ENCODE measurements around the gene EFHD2.
"Not testable (repeated sequence)": the region's sequence is repeated elsewhere in the genome, so short reads cannot be mapped to it uniquely, and the experiment has no call there.

Gene EFHD2

GRCh38 chr1:15430787-15431570 lies 21.3 kb downstream of the EFHD2 start:
- DNase-seq (ENCODE audit: low read depth), result peak; percentile 59

GRCh38 chr1:15431571-15431948 lies 21.9 kb downstream of the EFHD2 start:
- DNase-seq (ENCODE audit: low read depth), result no peak

DNA sequence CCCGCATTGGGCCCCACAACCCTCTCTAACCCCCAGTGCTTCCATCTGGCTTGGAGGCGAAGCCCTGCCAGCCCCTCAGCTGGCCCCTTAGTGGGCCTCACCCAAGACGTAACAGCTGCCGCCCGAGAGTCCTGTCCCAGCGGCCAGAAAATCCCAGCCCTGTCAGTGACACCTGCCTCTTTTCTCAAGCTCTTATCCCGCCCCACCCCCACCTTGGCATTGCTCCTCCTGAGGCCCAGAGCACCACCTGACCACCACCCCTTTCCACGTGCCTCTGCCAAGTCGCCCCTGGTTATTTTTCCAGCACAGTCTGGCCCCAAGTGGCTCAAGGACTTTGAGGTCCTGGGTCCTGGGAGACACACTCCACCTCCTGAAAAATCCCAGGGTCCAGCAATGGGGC lies 22.6 kb downstream of the EFHD2 start:
- no peak for DNase-seq (ENCODE audit: low read depth)

GRCh38 chr1:15433471-15433870 lies 23.8 kb downstream of the EFHD2 start:
- no peak for DNase-seq (ENCODE audit: low read depth)

GRCh38 chr1:15434739-15435138 lies 25.1 kb downstream of the EFHD2 start:
- DNase-seq (ENCODE audit: low read depth), result not testable (repeated sequence)

DNA sequence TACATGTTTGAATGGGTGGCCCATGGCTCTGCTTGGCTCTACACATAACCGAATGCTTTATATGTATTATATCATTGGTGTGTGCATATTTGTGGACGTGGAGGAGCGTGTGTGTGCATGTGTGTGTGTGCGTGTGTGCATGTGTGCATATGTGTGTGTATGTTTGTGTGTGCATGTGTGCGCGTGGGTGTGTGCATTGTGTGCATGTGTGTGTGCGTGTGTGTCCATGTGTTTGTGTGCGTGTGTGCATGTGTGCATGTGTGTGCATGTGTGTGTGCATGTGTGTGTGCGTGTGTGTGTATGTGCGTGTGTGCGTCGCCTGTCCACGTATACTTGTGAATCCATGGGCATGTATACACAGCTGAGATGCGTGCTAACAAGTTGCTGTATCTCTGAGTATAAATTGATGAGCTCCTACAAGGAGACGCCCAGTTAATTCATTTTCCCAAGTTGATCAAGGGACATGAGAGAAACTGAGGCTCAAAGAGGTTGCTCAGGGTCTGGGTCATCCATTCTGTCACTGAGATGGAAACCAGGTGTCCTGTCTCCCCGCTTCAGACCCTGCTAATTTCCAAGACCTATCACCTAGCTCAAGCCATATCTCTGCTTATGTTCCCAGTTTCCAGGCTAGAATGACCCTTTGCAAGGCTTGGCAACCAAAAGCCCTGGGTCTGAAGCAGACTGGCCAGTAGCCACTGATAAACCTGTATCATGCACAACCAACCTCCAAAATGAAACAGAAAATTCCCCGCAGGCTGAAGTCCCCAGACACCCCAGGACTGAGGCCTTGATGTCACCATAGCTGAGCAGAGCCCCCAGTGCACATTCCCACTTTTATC lies 25.8 kb downstream of the EFHD2 start:
- no peak for DNase-seq (ENCODE audit: low read depth)

DNA sequence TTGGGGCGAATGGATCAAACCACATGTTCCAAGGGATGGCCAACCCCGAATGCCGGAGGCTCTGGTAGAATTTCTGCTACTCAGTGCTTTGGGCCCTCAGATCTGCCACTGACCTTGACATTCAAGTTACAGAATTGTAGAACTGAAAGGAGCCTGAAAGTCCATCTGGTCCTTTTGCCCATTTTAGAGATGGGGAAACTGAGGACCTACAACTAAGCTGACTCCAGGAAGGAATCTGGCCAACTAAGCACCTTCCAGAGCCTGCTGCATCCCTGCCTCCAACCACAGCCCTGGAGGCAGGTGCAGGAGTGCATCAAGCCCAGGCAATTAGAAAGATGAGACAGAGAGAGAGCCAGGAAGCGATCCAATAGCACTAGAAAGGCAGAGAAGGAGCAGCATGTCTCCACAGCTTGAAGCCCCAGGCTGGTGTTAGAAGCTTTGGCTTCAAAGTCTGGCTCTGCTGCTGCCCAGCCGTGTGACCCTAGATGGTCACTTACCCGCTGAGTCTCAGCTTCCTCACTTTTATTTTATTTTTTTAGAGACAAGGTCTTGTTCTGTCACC lies 27.3 kb downstream of the EFHD2 start:
- DNase-seq (ENCODE audit: low read depth), result no peak

- no peak for DNase-seq (ENCODE audit: low read depth)
Measured at GRCh38 chr1:15439325-15439724, 29.6 kb downstream of the EFHD2 start.

GRCh38 chr1:15440357-15440756 lies 30.7 kb downstream of the EFHD2 start:
- DNase-seq (ENCODE audit: low read depth), result no peak

- no peak for DNase-seq (ENCODE audit: low read depth)
Measured at GRCh38 chr1:15441247-15441646, 31.6 kb downstream of the EFHD2 start.

DNA sequence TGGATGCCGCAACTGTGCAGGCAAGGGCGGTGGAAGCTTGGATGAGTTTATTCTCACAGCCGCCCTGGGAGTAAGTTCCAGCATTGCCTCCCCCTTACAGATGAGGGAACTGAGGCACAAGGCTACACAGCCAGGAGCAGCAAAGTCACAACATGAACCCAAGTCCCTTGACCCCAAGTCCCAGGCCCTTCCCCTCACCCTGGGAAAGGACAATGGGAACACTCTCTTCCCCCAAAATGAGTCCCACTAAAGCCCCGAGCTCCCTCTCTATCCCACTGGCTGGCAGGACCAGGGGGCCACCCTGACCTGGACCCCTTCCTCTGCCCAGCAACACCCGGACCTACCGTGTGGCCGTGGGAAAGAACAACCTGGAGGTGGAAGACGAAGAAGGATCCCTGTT lies 32.4 kb downstream of the EFHD2 start:
- DNase-seq (ENCODE audit: low read depth), result no peak

DNA sequence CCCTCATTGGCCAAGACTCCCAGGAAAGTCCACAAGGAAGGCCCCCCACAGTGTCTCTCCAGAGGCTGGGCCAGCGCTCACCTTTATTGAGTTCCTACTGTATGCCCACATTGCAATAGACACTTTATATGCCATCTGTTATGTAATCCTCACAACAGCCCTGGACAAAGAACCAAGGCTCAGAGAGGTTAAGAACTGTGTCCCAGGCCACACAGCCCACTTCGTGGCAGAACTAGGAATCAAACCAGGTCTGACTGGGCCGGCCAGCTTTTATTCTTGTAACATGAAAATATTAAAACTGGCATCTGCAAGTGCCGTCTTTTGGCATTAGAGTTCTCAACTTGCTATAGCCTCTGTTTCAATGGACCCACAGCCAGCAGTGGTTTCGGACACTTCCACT lies 33.1 kb downstream of the EFHD2 start:
- DNase-seq (ENCODE audit: low read depth), result no peak

DNA sequence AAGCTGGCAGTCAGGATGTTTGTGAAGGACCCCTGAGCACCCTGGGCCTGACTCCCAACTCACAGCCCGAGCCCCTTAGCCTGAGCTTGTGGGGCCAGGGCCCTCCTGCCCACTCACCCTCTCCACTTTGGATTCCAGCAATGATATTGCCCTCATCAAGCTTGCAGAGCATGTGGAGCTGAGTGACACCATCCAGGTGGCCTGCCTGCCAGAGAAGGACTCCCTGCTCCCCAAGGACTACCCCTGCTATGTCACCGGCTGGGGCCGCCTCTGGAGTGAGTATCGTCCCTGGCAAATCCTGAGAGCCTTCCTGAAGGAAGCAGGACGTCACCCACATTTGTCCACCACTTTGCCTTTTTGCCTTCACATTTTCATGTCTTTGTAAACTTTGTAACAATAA lies 33.6 kb downstream of the EFHD2 start:
- DNase-seq (ENCODE audit: low read depth), result no peak

DNA sequence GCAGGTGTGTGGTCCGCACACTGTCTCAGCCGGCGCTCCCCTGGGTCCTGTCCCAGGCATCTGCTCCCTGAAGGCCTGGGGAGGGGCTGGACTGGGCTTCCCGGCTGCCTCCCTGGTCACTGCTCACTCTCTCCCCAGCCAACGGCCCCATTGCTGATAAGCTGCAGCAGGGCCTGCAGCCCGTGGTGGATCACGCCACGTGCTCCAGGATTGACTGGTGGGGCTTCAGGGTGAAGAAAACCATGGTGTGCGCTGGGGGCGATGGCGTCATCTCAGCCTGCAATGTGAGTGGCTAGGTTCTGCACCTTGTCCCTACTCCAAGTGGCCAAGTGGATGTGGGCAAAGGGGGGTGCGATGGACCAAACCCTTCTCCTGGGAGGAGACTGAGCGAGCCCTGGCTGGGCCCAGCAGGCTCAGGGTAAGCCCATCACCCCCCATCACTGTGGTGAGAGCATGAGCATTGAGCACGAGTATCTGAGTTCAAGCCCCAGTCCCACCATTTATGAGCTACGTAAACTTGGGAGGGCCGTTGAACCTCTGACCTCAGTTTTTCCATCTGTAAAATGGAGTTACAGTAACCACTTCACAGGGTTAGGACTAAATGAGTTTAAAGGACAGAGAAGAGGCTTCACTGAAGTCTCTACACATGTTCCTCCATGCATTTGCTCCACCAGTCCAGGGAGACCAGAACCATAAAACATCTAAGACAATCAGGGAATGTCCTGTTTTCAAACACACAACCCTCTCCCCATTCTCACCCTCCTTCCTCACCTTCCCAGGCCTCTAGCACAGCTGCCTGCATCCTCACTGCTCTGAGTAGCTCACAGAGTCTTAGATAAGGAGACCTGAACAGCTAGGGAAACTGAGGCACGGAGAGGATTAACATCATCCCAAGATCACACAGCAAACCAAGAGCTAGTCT lies 35.0 kb downstream of the EFHD2 start:
- no peak for DNase-seq (ENCODE audit: low read depth)

GRCh38 chr1:15445390-15446122 lies 35.9 kb downstream of the EFHD2 start:
- DNase-seq (ENCODE audit: low read depth), result no peak

DNA sequence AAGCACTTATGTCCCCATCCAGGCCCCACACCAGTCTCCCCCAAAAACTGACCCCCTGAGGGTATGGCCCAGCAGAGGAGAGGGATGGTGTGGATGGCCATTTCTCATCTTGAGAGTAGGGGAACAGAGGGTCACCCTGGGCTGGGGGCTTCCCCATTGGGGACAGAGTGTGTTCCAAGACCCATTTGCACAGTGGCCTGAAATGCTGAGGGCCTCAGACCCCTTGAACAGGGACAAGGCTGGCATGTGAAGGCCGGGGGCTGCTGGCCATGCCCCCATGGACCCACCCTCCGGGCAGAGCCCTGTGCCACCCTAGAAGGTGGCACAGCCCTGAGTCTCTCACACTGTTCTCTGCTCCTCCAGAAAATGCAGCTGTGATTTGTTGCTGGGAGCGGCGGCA lies 36.5 kb downstream of the EFHD2 start:
- no peak for DNase-seq (ENCODE audit: low read depth)

DNA sequence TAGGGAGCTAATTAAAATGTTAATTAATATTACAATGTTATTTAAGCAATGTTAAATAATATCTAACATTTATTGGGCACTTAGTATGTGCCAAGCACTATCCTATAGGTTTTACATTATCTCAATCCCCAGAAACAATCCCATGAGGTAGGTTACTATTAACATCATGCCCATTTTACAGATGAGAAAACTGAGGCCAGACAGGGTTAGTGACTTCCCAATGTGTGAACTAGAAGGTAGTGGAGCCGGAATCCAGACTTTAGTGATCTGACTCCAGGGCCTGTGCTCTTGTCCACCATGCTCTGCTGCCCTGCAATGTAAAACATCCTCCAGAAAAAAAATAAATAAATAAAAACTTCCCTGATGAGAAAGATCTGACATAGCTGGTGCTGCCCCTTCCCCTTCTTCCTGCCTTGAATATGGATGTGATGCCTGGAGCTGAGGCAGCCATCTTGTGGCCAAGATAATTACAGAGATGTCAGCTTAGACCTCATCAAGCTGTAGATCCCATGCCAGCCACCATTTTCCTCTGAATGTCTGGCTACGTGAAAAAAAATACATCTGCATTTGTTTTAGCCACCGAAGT lies 39.3 kb downstream of the EFHD2 start:
- no peak for DNase-seq (ENCODE audit: low read depth)

DNA sequence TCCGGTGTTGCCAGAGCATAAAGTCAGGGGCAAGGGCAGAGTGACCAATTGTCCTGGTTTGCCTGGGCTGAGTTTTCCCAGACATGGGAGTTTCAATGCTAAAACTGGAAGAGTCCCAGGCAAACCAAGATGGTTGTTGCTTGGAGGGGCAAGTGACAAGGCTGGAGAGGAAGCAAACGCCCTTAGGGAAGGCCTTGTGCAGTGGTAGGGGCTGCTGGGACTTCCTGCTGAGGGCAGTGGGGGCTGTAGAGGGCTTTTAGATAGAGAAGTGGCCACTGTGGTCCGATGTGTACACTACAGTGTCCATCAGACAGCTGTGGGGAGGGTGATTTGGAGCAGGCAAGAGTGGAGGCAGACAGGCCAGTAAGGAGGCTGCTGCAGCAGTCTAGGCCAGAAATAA lies 39.9 kb downstream of the EFHD2 start:
- no peak for DNase-seq (ENCODE audit: low read depth)

DNA sequence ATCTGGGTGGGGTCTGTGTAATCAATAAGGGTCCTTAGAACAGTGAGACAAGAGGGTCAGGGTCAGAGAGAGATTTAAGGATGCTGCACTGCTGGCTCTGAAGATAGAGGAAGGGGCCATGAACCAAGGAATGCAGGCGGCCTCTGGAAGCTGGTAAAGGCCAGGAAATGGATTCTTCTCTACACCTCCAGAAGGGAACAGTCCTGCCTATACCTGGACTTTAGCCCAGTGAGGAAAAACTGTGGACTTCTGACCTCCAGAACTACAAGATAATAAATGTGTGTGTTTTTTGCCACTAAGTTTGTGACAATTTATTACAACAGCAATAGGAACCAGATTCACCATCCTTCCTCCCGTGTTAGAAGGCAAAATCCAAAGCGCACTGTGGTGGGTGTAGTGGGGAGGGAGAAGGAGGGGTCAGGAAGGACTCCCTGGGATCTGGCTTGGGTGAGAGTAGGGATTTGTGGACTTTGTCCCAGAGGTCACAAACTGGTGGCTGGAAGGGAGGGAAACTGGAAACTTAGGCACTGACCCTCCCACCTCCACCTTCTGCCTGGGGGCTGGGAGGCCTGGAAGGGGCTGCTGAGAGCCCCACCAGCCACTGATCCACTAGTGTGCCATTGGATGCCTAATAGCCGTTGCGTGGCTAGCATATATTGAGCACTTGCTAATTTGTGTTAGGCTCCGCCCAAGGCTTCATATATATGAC lies 41.5 kb downstream of the EFHD2 start:
- DNase-seq (ENCODE audit: low read depth), result no peak

GRCh38 chr1:15452216-15452615 lies 42.5 kb downstream of the EFHD2 start:
- no peak for DNase-seq (ENCODE audit: low read depth)

Measured in stimulated activated CD8-positive, alpha-beta memory T cell treated with anti-CD3 and anti-CD28 coated beads, Interleukin-12 subunit alpha, Interleukin-12 subunit beta, amount 100 ng/mL, for 1 hour (primary cell).